Middle frontal gyrus (tissue), 1 donor: ENCODE measurements around the gene TWF2.

Experiments used
- DNase-seq: peaks from one replicate; pipeline ENCODE4 v3.0.0-alpha.2; 2015; ENCODE audit warnings: low spot score; ENCODE audit errors: extremely low spot score

TWF2 gene

DNA sequence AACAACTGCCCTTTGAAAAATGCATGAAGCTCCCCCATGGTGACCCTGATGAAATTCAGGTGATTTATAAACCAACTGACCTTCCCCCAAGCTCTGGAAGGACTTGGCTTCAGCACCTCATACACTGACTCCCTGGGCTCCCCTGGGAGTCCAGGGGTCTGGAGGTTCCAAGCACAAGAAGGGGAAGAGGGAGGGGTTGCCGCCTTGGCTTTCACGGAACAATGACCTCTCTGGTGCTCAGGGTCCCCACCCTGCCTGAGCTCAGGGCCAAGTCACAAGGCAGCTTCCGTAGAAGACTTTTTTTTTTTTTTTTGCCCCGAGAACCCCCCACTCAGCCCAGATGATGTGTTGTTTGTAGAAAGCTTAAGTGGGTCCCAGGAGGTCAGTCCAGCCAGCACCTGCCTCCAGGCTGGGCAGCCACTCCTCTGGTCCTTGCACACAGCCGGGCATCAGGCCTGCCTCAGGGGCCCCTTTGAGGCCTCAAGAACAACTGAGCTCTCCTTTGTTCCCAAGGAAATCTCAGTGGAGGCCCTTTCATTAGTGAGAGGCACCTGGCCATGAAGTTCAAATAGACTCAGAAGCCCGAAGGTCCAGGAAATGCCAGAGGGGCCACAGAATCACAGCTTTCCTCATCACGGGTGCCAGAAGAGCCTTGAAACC lies 55.0 kb downstream of the TWF2 start:
- no peak for DNase-seq

- DNase-seq: no peak
These were observed 56.3 kb downstream of the TWF2 start for GRCh38 chr3:52182691-52183090.

- no peak for DNase-seq
These were observed 56.8 kb downstream of the TWF2 start for GRCh38 chr3:52182196-52182595.

GRCh38 chr3:52181543-52181942 lies 57.4 kb downstream of the TWF2 start:
- DNase-seq: no peak
